WERI-Rb-1 (cell line): ENCODE data around the gene ZSCAN25.
A peak's percentile ranks its signal among the peaks of the same experiment; 100 is the strongest.

ENCODE experiments used
- DNase-seq: peaks from one replicate; pipeline ENCODE4 v3.0.0-alpha.2; 2020
- H3K27ac ChIP-seq: fragments of 250-450 bp; sonication (Bioruptor Pico); 2 replicates; pipeline ENCODE4 v1.5.1; 2020; ENCODE audit warnings: mild to moderate bottlenecking, moderate library complexity
- H3K27me3 ChIP-seq: fragments of 250-450 bp; sonication (Bioruptor Pico); 2 replicates; pipeline ENCODE4 v1.5.1; 2021; ENCODE audit warnings: mild to moderate bottlenecking, low read depth, moderate library complexity; ENCODE audit not compliant: insufficient read depth, severe bottlenecking
- H3K36me3 ChIP-seq: fragments of 250-450 bp; sonication (Bioruptor Pico); 2 replicates; pipeline ENCODE4 v1.5.1; 2020; ENCODE audit warnings: mild to moderate bottlenecking, moderate library complexity
- H3K4me3 ChIP-seq: 2 replicates; pipeline ENCODE4 v1.5.1; 2011; ENCODE audit warnings: low read depth, mild to moderate bottlenecking, control low read depth, low read length
- H3K9me3 ChIP-seq: fragments of 250-450 bp; sonication (Bioruptor Pico); 2 replicates; pipeline ENCODE4 v1.5.1; 2021; ENCODE audit warnings: mild to moderate bottlenecking, moderate library complexity; ENCODE audit not compliant: severe bottlenecking
- TF ChIP-seq, protein P1 (sequence below): IDR thresholded peaks from 2 replicates; pipeline ENCODE4 v1.5.1; 2011; ENCODE audit warnings: low read depth, mild to moderate bottlenecking, control low read depth, inconsistent platforms, low read length

ZSCAN25 gene

DNA sequence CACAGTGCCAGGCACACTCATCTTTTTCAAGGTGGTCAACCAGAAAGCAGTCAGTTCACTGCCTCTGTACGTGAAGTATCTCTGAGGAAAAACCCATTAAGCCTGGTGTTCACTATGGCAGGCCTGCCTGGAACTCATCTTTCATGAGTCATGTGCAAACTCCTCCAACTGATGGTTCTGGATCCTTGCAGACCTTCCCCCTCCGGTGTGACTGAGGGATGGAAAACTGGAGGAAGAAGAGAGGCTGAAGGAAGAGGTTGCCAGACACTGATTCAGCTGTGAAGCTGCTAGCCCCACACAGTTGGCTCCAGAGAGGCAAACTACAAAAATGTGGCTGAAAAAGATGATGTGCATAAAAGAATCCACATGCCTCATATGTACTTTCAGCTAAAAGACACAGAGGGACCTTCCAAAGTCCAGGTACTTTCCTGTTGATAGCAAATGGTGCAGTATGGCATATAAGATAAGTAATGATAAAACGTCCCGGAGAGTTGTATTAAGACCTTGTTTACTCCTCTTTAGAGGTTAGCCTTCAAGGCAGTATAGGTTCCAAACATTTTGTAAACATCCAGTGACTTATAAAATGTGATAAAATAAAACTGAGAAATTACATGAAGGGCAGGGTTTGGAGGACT, 60.4 kb downstream of the ZSCAN25 start:
- peaks cover 3% of the 10 kb centered on the region for H3K9me3 ChIP-seq
- H3K27ac ChIP-seq, result no peak overlapping the region

GRCh38 chr7:99677648-99678045, 60.9 kb downstream of the ZSCAN25 start:
- Histone ChIP-seq H3K27ac (no peak overlapping the region), H3K4me3 (no peak overlapping the region)
- TF ChIP-seq, protein P1, sequence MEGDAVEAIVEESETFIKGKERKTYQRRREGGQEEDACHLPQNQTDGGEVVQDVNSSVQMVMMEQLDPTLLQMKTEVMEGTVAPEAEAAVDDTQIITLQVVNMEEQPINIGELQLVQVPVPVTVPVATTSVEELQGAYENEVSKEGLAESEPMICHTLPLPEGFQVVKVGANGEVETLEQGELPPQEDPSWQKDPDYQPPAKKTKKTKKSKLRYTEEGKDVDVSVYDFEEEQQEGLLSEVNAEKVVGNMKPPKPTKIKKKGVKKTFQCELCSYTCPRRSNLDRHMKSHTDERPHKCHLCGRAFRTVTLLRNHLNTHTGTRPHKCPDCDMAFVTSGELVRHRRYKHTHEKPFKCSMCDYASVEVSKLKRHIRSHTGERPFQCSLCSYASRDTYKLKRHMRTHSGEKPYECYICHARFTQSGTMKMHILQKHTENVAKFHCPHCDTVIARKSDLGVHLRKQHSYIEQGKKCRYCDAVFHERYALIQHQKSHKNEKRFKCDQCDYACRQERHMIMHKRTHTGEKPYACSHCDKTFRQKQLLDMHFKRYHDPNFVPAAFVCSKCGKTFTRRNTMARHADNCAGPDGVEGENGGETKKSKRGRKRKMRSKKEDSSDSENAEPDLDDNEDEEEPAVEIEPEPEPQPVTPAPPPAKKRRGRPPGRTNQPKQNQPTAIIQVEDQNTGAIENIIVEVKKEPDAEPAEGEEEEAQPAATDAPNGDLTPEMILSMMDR, result no peak

More for the DNA sequence above, 60.4 kb downstream of the ZSCAN25 start:
- TF ChIP-seq, protein P1, result no peak
- DNase-seq, result no peak
- H3K36me3 ChIP-seq, result no peaks in the 10 kb centered on the region
- no peaks in the 10 kb centered on the region for H3K27me3 ChIP-seq
- no peak overlapping the region for H3K4me3 ChIP-seq

DNA sequence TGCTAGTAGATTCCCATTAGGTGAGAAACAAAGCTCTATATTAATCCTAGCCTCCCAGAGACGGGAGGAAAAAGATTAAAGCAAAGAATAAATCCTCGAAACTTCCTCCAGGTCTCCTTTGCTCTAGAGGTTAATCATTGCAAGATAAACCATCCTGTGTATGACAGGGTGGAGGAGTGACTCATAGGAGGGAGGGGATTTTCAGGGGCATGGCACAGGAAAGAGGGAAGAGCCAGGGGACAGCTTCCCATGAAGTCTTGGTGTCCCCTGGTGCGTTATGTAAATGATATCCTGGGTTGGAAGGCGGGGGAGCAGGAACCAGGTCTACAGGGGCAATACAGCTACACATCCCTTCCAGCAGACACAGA, 62.3 kb downstream of the ZSCAN25 start:
- Histone ChIP-seq H3K36me3 (no peaks in the 10 kb centered on the region), H3K27me3 (no peaks in the 10 kb centered on the region), H3K4me3 (no peak overlapping the region), H3K9me3 (peaks cover 4% of the 10 kb centered on the region), H3K27ac (no peak overlapping the region)
- TF ChIP-seq, protein P1, result no peak
- peak; percentile 20 for DNase-seq

More at GRCh38 chr7:99677648-99678045, 60.9 kb downstream of the ZSCAN25 start:
- Histone ChIP-seq H3K36me3 (no peaks in the 10 kb centered on the region), H3K9me3 (peaks cover 4% of the 10 kb centered on the region), H3K27me3 (no peaks in the 10 kb centered on the region)
- no peak for DNase-seq

GRCh38 chr7:99679400-99680191, 62.9 kb downstream of the ZSCAN25 start, which contains the start of gene CYP3A5:
CYP3A5 (minus strand) TSS chr7:99679996; CDS start chr7:99679896, 100 bp downstream.
- Histone ChIP-seq H3K27ac (no peak within 1 kb of the TSS), H3K4me3 (no peak within 1 kb of the TSS), H3K9me3 (peaks cover 4% of the 10 kb centered on the region), H3K36me3 (no peaks in the 10 kb centered on the region), H3K27me3 (no peaks in the 10 kb centered on the region)
- no peak for DNase-seq
- TF ChIP-seq, protein P1, result no peak
